Stimulated activated CD4-positive, alpha-beta T cell treated with anti-CD3 and anti-CD28 coated beads, Interleukin-15, amount 100 ng/mL, for 1 hour (primary cell): Measurements from ENCODE around the gene TRAPPC3L.

Experiments
- DNase-seq, 2 donors: peaks; one replicate each; pipeline ENCODE4 v3.0.0-alpha.2; 2020; ENCODE audit warnings: low read depth in 1 of 2, low spot score in 1 of 2

Gene TRAPPC3L

GRCh38 chr6:116545651-116546050 is at the start of gene TRAPPC3L:
Gene TRAPPC3L (minus strand): TSS chr6:116545684. CDS start chr6:116545514, 170 bp downstream.
- DNase-seq: no peak

- DNase-seq: no peak
These were observed 49.8 kb upstream of the TRAPPC3L start for GRCh38 chr6:116595247-116595646.

- no peak for DNase-seq
These were observed 41.3 kb upstream of the TRAPPC3L start for GRCh38 chr6:116586738-116587137.

DNA sequence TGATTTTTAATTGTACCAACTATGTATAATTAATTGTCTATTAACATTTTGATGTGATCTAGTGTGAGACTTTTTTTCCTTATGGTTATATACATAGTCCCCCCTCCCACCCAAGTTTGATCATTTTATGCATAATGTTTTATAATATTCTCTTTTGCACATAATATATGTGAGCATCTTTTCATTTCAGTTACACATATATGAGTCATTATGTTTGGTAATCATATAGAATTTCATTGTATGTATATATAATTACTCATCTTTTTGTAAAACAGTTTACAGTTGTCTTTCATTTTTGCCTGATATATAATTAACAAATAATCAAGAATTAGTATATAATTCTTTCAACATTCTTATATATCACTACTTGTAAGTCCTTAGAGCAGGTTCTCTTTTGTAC is 40.8 kb upstream of the TRAPPC3L start:
- DNase-seq: no peak

GRCh38 chr6:116580198-116580597 is 34.7 kb upstream of the TRAPPC3L start:
- no peak for DNase-seq

DNA sequence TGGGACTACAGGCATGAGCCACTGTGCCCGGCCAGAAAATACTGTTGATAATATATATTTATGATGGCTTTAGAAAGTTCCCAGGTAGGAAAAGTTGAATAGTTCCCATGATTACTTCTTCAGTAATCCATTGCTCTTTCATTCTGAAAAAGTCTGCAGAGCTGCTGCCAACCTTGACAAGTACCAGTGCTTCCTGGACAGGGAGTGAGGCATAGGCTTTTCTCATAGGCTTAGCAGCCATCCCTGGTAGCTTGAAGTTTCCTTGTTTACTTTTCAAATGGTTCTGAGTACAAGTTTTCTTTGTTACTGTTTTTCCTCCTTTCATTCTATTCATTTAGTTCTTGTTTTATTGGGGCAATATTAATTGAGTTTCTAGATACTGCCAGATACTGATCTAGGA is 33.7 kb upstream of the TRAPPC3L start:
- DNase-seq: no peak

GRCh38 chr6:116578335-116578734 is 32.9 kb upstream of the TRAPPC3L start:
- DNase-seq: no peak

DNA sequence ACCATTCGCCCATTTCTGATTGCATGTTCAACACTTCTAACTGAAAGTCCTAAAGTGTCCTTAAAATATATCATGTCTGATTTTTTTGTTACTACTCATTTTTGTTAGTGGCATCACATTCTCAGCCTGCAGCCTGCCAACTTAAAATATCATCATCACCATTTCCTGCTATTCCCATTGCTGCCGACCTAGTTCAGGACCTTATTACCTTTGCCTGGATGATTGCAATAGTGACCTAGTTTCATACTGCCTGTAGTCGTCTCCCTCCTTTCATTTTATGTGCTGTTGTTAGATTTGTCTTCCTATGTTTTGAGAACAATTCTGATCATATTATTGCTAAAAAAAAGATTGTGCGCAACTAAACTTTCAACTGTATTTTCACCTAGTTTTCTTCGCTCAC is 32.0 kb upstream of the TRAPPC3L start:
- no peak for DNase-seq

DNA sequence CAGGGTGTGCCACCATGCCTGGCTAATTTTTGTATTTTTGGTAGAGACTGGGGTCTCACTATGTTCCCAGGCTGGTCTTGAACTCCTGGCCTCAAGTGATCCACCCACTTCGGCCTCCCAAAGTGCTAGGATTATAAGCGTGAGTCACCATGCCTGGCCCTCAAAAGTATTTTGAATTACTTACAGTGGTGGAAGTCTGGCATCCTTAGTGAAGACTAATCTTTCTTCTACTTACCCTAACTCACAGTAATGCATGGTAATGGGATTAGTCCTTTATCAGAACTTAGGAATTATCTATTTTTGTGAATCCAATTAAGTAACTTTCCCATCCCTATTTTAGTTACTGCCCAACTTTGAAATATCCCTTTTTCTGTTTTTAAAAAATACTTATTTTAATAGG is 29.7 kb upstream of the TRAPPC3L start:
- DNase-seq: no peak

- no peak for DNase-seq
These were observed 26.7 kb upstream of the TRAPPC3L start for GRCh38 chr6:116572162-116572561.

- DNase-seq: no peak
These were observed 26.2 kb upstream of the TRAPPC3L start for GRCh38 chr6:116571683-116572000.

DNA sequence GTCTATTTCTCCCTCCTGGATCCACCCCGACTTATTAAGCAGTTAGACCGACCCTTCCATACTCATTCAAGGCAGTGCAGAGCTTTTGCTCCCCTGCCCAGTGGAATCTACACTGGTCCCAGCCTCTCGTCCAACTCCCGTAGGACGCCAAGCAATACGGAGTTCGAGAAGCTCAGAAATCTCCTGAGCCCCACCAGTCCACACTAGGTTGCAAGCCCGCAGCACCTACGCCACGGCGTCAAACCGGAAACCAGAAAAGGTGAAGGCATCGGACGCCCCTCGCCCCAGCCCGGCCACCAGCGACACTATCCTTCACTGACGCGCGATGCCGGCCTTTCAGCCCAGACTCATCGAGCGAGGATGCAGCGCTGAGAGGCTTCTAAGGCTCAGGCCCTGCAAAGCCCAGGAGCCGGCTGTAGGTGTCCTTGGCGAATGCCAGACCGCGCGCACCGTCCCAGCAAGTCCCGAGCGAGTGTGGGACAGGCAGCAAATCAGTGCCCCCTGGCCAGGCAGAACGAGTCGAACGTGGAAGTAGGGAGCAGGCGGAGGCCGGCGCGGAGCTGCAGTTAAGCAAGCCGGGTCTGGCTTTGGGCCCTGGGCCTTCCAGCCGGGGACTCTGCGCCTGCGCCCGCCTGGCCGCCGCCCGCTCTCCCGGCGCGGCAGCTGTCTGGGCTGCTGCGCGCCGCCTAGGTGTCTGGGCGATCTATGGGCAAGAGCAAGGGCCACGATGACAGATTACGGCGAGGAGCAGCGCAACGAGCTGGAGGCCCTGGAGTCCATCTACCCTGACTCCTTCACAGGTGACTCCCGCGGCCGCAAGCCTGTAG is 25.6 kb upstream of the TRAPPC3L start, which contains the start of gene RWDD1:
TSS of gene RWDD1 (plus strand) at position 649 of the 827 bp plus-strand sequence. CDS start at position 728, 79 bp downstream.
- DNase-seq: peak; percentile 93 to 97

DNA sequence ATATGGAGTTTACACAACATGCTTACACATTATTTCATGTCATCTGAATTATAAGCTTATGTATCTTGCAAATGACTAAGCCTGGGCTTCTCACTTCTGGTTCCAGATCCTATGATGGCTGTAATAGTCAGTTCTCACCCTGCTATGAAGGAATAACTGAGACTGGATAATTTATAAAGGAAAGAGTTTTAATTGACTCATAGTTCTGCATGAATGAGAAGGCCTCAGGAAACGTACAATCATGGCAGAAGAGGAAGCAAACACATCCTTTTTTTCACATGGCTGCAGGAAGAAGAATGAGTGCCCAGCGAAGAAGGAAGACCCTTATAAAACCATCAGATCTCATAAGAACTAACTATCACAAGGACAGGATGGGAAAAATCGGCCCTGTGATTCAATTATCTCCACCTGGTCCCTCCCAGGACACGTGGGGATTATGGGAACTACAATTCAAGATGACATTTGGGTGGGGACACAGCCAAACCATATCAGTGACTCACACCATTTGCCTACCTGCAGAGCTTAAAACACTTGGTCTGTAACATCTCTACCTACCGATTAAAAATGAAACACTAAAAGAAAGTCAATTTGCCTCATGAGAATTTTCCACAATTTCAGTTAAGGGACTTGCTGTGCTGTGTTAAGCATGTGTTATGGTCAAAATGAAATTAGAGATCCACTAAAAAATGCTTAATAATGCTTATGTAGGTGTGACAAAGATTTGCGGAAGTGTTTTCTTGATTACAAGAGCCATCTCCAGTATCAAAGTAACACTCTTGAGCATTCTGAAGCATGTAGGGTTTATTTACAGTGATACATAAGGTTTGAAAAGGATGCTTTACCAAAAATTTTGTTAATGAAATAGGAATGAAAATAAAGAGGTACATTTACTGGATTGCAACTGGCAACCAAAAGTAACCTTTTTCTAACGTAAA is 23.6 kb upstream of the TRAPPC3L start:
- no peak for DNase-seq

GRCh38 chr6:116568111-116568510 is 22.6 kb upstream of the TRAPPC3L start:
- no peak for DNase-seq

- DNase-seq: no peak
These were observed 19.7 kb upstream of the TRAPPC3L start for GRCh38 chr6:116564921-116565872.

GRCh38 chr6:116564311-116564710 is 18.8 kb upstream of the TRAPPC3L start:
- no peak for DNase-seq

GRCh38 chr6:116563830-116564229 is 18.3 kb upstream of the TRAPPC3L start:
- DNase-seq: no peak

DNA sequence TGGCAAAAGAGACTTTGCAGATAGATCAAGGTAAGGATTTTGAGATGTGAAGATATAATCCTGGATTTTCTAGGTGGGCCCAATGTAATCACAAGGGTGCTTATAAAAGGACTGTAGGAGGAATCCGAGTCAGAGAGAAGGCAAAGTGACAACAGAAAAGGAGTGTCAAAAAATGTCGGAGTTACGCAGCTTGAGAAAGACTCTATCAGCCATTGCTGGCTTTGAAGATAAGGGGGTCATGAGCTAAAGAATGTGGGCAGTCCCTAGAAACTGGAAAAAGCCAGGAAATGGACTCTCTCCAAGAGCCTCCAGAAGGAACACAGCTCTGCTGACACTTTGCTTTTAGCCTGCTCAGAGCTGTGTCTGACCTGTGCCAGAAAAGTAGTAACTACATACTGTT is 17.1 kb upstream of the TRAPPC3L start:
- DNase-seq: no peak

DNA sequence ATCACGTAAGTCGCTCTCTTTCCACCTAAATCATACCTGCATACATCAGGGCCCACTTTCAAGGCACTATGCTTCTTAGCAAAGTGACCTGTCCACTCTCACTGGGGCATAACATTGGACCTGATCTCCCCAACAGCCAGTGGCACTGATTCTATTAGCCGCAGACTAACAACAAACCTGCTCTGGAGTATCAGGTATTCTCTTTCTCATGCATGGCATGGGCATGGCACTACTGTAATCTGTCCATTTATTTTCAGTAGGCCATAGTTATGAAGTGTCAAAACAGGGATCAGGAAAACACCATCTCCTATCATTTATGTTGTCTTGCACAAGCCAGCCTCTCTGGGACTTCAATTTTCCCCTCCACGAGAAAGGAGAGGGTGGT is 16.5 kb upstream of the TRAPPC3L start:
- no peak for DNase-seq

- peak; percentile 21 to 41 for DNase-seq
These were observed 16.0 kb upstream of the TRAPPC3L start for GRCh38 chr6:116561377-116562018.
